HepG2 (cell line): ENCODE data around the gene FGF19. TPM values are rescaled to one million over a fixed set of nuclear protein-coding genes. Genes with fewer than 3 reads are reported as not detected.

Experiments
- FOXK2 ChIP-seq: fragments of 450-650 bp; IDR thresholded peaks from 2 replicates; pipeline ENCODE4 v1.6.1; 2016
- HCFC1 ChIP-seq: fragments of 150-350 bp; IDR thresholded peaks from 2 replicates; pipeline ENCODE4 v1.6.1; 2014; ENCODE audit warnings: low read depth, low read length
- MBD4 ChIP-seq: IDR thresholded peaks from 2 replicates; pipeline ENCODE4 v1.6.1; 2012; ENCODE audit warnings: low read length, inconsistent platforms, borderline replicate concordance
- MYNN ChIP-seq: sonication (generic); formaldehyde crosslinking; IDR thresholded peaks from 2 replicates; pipeline ENCODE4 v1.4.0; 2020; ENCODE audit warnings: mild to moderate bottlenecking, low read depth, missing genetic modification reagents
- POLR2AphosphoS5 ChIP-seq: IDR thresholded peaks from 2 replicates; pipeline ENCODE4 v1.6.1; 2012; ENCODE audit warnings: low read depth, low read length
- PRMT3 ChIP-seq: sonication (generic); formaldehyde crosslinking; IDR thresholded peaks from 2 replicates; pipeline ENCODE4 v1.8.1; 2022; ENCODE audit warnings: low read depth, mild to moderate bottlenecking, moderate library complexity, missing genetic modification reagents, borderline replicate concordance
- SATB2 ChIP-seq: sonication (generic); formaldehyde crosslinking; IDR thresholded peaks from 2 replicates; pipeline ENCODE4 v1.5.0; 2020; ENCODE audit warnings: missing genetic modification reagents
- ZBTB3 ChIP-seq: sonication (generic); formaldehyde crosslinking; IDR thresholded peaks from 2 replicates; pipeline ENCODE4 v1.4.0; 2020; ENCODE audit warnings: low read depth, mild to moderate bottlenecking, moderate library complexity, missing genetic modification reagents, borderline replicate concordance
- ZSCAN22 ChIP-seq: sonication (generic); formaldehyde crosslinking; IDR thresholded peaks from 2 replicates; pipeline ENCODE4 v1.4.0; 2020; ENCODE audit warnings: mild to moderate bottlenecking, missing genetic modification reagents
- polyA plus RNA-seq, 8 experiments: library from polyadenylated mRNA; depleted of rRNA in 3 of 8; stranded (reverse) in 7 of 8; unstranded in 1 of 8; fragments of >200 nt; fragmentation: Illumina TruSeq in 4 of 8; extraction: Trizol in 4 of 8; gene quantifications; 2 replicates each; pipeline versions ENCODE4 v1.2.1 to v1.2.3, GENCODE V29; 2011 to 2016; ENCODE audit warnings: low read depth in 4 of 8, missing spikeins in 1 of 8, mixed read lengths in 1 of 8; ENCODE audit not compliant: insufficient read depth in 1 of 8
- total RNA-seq, 5 experiments: library from RNA; depleted of rRNA; stranded (reverse); fragments of >200 nt; fragmentation: Illumina TruSeq; extraction: Trizol; gene quantifications; 2 replicates each; pipeline ENCODE4 v1.2.3, GENCODE V29; 2016; ENCODE audit warnings: low read depth in 1 of 5
- TF ChIP-seq, protein P1 (sequence below): sonication (generic); formaldehyde crosslinking; IDR thresholded peaks from 2 replicates; pipeline ENCODE4 v1.5.1; 2020; ENCODE audit warnings: missing genetic modification reagents, mild to moderate bottlenecking, borderline replicate concordance
- TF ChIP-seq, protein P2 (sequence below): sonication (generic); formaldehyde crosslinking; IDR thresholded peaks from 2 replicates; pipeline ENCODE4 v1.8.1; 2023; ENCODE audit warnings: mild to moderate bottlenecking, missing genetic modification reagents
- TF ChIP-seq, protein P3 (sequence below): sonication (generic); formaldehyde crosslinking; IDR thresholded peaks from 2 replicates; pipeline ENCODE4 v1.5.0; 2020; ENCODE audit warnings: mild to moderate bottlenecking, missing genetic modification reagents
- TF ChIP-seq, protein P4 (sequence below): IDR thresholded peaks from 2 replicates; pipeline ENCODE4 v1.6.1; 2016; ENCODE audit warnings: missing compliant biosample characterization, missing genetic modification reagents, borderline replicate concordance
- TF ChIP-seq, protein P5 (sequence below): sonication (generic); formaldehyde crosslinking; IDR thresholded peaks from 2 replicates; pipeline ENCODE4 v1.8.0; 2022; ENCODE audit warnings: missing genetic modification reagents, mild to moderate bottlenecking, moderate library complexity, borderline replicate concordance

Gene FGF19
- total and polyA plus RNA-seq, 2 of the 13 experiments (the other 11 are each of a cell fraction or from before 2014, with no cell fraction given) = 0.07 TPM; not detected in 1

DNA sequence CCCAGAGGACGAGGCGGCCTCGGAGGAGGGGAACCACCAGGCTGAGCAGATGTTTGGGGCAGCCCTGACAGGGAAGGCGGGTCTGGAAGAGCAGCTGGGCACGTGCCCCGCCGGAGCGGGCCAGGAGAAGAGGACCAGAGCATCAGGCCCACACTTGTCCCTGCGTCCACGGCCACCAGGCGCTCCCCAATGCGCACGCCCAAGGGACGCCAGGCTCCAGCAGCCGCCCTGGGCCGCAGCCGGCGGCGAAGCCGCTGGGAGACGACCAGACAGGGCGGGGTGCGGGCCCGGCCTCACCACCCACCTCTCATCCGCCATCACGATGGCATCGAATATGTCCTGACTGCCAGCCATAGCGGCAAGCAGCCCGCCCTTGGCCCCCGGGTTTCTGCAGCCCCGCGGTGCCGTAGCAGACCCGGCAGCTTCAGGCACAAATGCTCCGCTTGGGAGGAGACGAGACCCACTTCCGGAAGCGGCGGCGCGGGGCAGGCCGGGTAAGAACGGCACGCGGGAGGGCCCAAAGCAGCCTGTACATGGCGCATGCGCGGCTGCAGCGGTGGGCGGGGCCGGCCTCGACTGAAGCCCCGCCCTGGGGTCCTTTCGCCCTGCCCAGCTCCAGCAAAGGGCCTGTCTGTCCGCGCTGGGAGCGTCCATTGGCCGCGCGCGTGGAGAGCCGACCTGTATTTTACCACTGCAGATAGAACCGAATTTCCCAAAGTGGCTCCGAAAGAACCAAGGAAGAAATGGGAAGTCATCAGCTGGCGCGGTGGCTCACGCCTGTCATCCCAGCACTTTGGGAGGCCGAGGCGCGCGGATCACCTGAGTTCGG is 28.7 kb downstream of the FGF19 start, which contains the start of gene LTO1 (continued):
- TF ChIP-seq ZBTB3 (CRISPR knock-in tag) (peak; percentile 77; the same call in 1 of the 2 replicates), HCFC1 (peak; percentile 60), POLR2AphosphoS5 (peak; percentile 91), MYNN (CRISPR knock-in tag) (0 out of 2 replicates have a peak, but pooled peaks have one; percentile 86), PRMT3 (CRISPR knock-in tag) (no peak), ZSCAN22 (CRISPR knock-in tag) (no peak), MBD4 (no peak), SATB2 (no peak), FOXK2 (no peak)
- TF ChIP-seq, protein P1, sequence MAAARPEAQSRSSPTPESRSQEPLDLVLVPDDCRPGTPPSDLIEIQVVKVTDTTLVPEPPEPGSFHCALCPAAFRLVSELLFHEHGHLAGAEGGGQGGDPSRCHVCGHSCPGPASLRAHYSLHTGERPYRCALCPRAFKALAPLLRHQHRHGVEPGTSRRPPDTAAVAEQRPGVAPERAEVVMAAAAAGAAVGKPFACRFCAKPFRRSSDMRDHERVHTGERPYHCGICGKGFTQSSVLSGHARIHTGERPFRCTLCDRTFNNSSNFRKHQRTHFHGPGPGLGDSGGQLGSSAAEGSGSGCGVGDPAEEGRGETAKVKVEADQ (CRISPR knock-in tag) = peak; percentile 32; the same call in 1 of the 2 replicates
- TF ChIP-seq, protein P2, sequence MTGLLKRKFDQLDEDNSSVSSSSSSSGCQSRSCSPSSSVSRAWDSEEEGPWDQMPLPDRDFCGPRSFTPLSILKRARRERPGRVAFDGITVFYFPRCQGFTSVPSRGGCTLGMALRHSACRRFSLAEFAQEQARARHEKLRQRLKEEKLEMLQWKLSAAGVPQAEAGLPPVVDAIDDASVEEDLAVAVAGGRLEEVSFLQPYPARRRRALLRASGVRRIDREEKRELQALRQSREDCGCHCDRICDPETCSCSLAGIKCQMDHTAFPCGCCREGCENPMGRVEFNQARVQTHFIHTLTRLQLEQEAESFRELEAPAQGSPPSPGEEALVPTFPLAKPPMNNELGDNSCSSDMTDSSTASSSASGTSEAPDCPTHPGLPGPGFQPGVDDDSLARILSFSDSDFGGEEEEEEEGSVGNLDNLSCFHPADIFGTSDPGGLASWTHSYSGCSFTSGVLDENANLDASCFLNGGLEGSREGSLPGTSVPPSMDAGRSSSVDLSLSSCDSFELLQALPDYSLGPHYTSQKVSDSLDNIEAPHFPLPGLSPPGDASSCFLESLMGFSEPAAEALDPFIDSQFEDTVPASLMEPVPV (CRISPR knock-in tag) = peak; percentile 74; the same call in 1 of the 2 replicates
- TF ChIP-seq, protein P3, sequence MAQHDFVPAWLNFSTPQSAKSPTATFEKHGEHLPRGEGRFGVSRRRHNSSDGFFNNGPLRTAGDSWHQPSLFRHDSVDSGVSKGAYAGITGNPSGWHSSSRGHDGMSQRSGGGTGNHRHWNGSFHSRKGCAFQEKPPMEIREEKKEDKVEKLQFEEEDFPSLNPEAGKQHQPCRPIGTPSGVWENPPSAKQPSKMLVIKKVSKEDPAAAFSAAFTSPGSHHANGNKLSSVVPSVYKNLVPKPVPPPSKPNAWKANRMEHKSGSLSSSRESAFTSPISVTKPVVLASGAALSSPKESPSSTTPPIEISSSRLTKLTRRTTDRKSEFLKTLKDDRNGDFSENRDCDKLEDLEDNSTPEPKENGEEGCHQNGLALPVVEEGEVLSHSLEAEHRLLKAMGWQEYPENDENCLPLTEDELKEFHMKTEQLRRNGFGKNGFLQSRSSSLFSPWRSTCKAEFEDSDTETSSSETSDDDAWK = no peak
- TF ChIP-seq, protein P4, sequence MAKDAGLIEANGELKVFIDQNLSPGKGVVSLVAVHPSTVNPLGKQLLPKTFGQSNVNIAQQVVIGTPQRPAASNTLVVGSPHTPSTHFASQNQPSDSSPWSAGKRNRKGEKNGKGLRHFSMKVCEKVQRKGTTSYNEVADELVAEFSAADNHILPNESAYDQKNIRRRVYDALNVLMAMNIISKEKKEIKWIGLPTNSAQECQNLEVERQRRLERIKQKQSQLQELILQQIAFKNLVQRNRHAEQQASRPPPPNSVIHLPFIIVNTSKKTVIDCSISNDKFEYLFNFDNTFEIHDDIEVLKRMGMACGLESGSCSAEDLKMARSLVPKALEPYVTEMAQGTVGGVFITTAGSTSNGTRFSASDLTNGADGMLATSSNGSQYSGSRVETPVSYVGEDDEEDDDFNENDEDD (CRISPR knock-in tag) = peak; percentile 60
- TF ChIP-seq, protein P5, sequence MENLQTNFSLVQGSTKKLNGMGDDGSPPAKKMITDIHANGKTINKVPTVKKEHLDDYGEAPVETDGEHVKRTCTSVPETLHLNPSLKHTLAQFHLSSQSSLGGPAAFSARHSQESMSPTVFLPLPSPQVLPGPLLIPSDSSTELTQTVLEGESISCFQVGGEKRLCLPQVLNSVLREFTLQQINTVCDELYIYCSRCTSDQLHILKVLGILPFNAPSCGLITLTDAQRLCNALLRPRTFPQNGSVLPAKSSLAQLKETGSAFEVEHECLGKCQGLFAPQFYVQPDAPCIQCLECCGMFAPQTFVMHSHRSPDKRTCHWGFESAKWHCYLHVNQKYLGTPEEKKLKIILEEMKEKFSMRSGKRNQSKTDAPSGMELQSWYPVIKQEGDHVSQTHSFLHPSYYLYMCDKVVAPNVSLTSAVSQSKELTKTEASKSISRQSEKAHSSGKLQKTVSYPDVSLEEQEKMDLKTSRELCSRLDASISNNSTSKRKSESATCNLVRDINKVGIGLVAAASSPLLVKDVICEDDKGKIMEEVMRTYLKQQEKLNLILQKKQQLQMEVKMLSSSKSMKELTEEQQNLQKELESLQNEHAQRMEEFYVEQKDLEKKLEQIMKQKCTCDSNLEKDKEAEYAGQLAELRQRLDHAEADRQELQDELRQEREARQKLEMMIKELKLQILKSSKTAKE (CRISPR knock-in tag) = no peak
